Epithelial cell of proximal tubule (primary cell): ENCODE measurements around the gene CCDC138. TPM values are rescaled to one million over a fixed set of nuclear protein-coding genes. Genes with fewer than 3 reads are reported as not detected.

Experiments used
- DNase-seq: peaks from one replicate; pipeline ENCODE4 v3.0.0-alpha.2; 2011; ENCODE audit warnings: low read depth
- H3K4me3 ChIP-seq: 2 replicates; pipeline ENCODE4 v1.5.1; 2011; ENCODE audit warnings: low read depth, mild to moderate bottlenecking, low read length
- CTCF ChIP-seq: conservative IDR thresholded peaks from 2 replicates; pipeline ENCODE4 v1.5.1; 2012; ENCODE audit warnings: low read depth, mild to moderate bottlenecking, low read length
- total RNA-seq: library from RNA; depleted of rRNA; stranded (reverse); fragments of >200 nt; gene quantifications from 2 replicates; pipeline ENCODE4 v1.2.3, GENCODE V29; 2015

CCDC138 gene
- total RNA-seq, 1 donor from 2014 or later, result 9.7 TPM

- no peak overlapping the region for H3K4me3 ChIP-seq
- TF ChIP-seq CTCF, result no peak
- no peak for DNase-seq
Observed at GRCh38 chr2:108889907-108890306, 103.3 kb downstream of the CCDC138 start.

DNA sequence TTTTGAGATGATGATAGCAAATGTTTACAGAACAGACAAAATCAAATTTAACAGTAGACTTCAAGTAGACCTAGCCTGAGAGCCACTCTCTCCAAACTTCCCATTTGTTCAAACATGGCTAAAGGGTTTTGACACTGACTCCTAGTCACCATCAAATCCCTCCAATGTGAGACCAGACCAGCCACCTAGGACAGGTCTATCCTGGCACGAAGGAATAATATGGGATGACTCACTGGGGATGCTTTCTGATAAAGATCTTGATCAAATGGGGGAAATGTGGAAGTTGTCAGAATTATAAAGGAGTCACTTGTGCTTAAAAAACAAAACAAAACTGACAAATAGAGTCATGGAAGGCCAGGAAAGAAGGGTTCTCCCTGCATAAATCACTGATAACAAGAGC, 106.7 kb downstream of the CCDC138 start:
- no peak for TF ChIP-seq CTCF
- H3K4me3 ChIP-seq, result no peak overlapping the region
- no peak for DNase-seq

DNA sequence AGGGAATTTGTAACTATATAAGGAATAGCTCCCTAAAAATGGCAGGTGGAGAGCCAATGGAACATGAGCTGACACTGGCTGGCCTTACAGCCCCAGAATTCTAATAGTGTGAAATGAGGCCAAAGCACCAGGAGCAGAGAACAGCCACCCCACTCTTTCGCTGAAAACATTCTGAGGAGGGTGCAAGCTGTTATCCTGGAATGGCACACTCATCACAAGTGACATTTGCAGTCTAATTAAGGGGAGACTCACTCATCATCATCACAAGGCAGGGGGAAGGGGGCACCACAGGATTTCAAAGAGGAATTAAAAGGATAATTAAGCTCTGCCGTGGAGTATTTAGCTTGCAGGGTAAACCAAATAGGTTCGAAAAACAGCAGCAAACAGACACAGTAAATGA, 108.2 kb downstream of the CCDC138 start:
- no peak for TF ChIP-seq CTCF
- no peak overlapping the region for H3K4me3 ChIP-seq
- no peak for DNase-seq

GRCh38 chr2:108895188-108895587, 108.6 kb downstream of the CCDC138 start:
- no peak for DNase-seq
- H3K4me3 ChIP-seq, result no peak overlapping the region
- TF ChIP-seq CTCF, result no peak

- TF ChIP-seq CTCF, result no peak
Observed at GRCh38 chr2:108896741-108897140, 110.2 kb downstream of the CCDC138 start.

DNA sequence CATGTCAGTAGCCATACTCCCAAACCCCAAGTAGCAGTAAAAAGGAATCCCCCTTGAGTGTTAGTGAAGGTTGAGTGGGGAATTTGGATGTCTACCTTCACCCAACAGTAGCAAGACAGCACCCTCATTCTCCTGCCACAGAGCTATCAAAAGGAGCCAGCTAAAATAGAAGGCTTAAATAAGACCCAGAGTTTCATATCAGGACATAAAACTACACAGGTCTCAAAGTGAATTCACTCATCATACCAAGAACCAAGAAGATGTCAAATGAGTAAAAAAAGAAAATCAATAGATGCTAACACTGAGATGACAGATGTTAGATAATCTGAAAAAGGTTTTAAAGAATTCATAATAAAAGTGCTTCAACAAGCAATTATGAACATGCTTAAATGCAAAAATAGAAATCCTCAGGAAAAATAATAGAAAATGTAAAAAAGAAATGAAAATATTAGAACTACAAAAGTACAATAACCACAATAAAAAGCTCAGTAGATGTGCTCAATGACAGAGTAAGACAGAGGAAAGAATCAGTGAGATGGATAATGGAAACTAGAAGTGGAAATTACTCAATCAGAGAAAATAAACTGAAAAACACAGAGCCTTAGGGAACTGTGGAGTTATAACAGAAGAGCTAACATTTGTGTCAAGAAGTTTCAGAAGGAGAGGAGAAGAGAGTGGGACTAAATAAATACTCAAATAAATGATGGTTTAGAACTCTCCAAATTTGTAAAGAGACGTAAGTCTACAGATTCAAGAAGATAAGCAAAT, 111.9 kb downstream of the CCDC138 start:
- TF ChIP-seq CTCF, result no peak
- DNase-seq, result no peak
- no peak overlapping the region for H3K4me3 ChIP-seq

More at GRCh38 chr2:108896741-108897140, 110.2 kb downstream of the CCDC138 start:
- H3K4me3 ChIP-seq, result no peak overlapping the region
- no peak for DNase-seq

- no peak overlapping the region for H3K4me3 ChIP-seq
- no peak for DNase-seq
- TF ChIP-seq CTCF, result no peak
Observed at GRCh38 chr2:108904680-108905079, 118.1 kb downstream of the CCDC138 start.
